A172 (cell line): ENCODE results near the gene FAM168A. TPM values are rescaled to one million over a fixed set of nuclear protein-coding genes. Genes with fewer than 3 reads are reported as not detected.
"Not testable (repeated sequence)": the region's sequence is repeated elsewhere in the genome, so short reads cannot be mapped to it uniquely, and the experiment has no call there.

ENCODE experiments used
- DNase-seq: peaks from one replicate; pipeline ENCODE4 v3.0.0-alpha.2; 2015; ENCODE audit warnings: low spot score
- total RNA-seq: library from RNA; depleted of rRNA; stranded (reverse); fragments of >200 nt; shearing (Covaris generic); gene quantifications from 2 replicates; pipeline ENCODE4 v1.2.3, GENCODE V29; 2014

Gene FAM168A
- total RNA-seq, 1 experiment from 2014 or later = 22.3 TPM

- no peak for DNase-seq
These were observed 78.6 kb downstream of the FAM168A start for GRCh38 chr11:73519266-73519665.

DNA sequence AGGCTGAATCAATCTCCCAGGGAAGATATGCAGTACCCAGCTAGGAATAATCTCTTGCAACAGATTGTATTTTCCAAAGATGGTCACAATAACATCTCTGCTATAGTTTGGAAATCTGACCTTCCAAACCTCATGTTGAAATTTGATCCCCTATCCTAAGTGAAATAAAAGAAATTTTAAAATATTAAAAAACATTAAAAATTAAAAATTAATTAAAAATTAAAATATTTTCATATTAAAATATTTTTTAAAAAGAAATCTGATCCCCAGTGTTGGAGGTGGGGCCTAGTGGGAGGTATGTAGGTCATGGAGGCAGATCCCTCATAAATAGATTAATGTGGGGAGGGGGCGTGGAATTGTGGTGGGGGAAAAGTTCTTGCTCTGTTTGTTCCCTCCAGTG, 79.7 kb downstream of the FAM168A start:
- no peak for DNase-seq

GRCh38 chr11:73516080-73516479, 81.8 kb downstream of the FAM168A start:
- DNase-seq = no peak

DNA sequence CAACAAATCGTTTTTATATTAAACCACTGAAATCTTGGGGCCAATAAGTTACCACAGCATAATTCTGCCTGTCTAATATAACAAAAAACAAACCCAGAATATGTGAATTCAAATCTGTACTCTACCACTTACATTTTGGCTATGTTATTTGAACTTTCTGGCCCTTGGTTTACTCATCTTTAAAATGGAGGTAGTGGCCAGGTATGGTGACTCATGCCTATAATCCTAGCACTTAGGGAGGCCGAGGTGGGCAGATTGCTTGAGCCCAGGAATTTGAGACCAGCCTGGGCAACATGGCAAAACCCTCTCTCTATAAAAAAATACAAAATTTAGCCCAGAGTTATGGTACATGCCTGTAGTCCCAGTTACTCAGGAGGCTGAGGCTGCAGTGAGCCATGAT, 84.2 kb downstream of the FAM168A start:
- DNase-seq = no peak

DNA sequence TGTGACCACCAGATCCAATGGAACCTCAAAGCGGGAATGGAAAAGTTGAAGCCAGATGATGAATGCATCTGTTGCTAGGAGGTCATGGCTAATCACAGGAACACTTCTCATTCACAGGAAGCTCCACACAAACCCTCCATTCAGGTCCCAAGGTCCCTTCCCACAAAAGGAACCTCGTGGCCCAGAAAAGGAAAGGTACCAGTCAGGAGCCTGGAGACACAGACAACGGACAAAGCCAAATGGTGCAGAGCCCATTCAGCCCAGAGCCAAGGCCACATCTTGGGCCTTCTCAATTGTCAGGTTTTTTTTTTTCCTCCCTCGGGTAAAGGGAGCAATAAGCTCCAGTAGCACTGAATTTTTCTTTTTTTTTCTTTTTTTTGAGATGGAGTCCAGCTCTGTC, 87.0 kb downstream of the FAM168A start:
- DNase-seq = no peak

GRCh38 chr11:73510106-73510505, 87.8 kb downstream of the FAM168A start:
- no peak for DNase-seq

DNA sequence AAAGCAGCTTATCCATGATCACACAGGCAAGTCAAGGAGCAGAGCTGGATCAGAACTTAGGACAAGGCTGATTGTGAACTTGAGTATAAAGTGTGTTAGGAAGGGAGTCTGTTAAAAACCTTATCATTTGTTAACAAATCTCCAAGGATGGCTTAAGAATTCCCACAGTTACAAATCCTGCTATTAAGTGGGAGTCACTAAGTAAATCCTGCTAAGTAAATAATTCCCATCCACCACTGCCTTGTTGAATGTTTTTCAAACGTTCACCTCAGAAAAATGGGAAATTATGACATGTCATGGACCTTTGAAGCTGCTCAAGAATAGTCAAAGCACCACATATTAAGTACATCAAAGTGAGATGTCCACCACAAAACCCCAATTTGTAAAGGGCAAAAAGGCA, 88.7 kb downstream of the FAM168A start:
- no peak for DNase-seq

GRCh38 chr11:73508243-73509176, 89.4 kb downstream of the FAM168A start:
- no peak for DNase-seq

- peak; percentile 12 for DNase-seq
These were observed 90.8 kb downstream of the FAM168A start for GRCh38 chr11:73507086-73507485.

DNA sequence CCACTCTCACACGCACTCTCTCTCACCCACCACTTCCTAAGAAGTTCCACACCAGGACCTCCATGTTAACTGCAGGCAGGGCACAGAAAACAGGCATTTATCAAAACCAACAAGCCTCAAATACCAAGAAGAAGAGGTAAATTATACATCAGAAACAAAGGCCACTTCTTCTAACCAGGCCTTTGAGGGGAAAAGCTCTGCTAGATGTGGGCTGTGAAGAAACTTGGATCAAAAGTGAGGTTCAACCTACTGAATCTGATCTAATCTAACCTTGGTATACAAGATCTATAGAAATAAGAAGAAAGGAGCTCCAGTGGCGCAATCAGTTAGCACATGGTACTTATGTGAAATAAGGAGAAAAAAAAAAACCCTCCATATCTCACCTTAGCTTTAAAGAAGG, 91.9 kb downstream of the FAM168A start:
- no peak for DNase-seq

GRCh38 chr11:73498343-73498742, 99.6 kb downstream of the FAM168A start:
- no peak for DNase-seq

DNA sequence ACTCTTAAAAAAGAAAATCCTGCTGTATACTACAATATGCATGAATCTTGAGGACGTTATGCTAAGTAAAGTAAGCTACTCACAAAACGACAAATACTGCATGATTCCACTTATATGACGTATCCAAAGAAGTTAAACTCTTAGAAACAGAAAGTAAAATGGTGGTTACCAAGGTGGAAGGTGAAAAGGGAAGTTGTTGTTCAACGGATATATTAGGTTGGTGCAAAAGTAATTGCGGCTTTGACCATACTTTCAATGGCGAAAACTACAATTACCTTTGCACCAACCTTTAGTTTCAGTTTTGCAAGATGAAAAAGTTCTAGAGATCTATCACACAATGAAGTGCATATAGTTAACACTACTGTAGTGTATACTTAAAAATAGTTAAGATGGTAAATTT, 101.8 kb downstream of the FAM168A start:
- no peak for DNase-seq

GRCh38 chr11:73495731-73496130, 102.2 kb downstream of the FAM168A start:
- DNase-seq = no peak

DNA sequence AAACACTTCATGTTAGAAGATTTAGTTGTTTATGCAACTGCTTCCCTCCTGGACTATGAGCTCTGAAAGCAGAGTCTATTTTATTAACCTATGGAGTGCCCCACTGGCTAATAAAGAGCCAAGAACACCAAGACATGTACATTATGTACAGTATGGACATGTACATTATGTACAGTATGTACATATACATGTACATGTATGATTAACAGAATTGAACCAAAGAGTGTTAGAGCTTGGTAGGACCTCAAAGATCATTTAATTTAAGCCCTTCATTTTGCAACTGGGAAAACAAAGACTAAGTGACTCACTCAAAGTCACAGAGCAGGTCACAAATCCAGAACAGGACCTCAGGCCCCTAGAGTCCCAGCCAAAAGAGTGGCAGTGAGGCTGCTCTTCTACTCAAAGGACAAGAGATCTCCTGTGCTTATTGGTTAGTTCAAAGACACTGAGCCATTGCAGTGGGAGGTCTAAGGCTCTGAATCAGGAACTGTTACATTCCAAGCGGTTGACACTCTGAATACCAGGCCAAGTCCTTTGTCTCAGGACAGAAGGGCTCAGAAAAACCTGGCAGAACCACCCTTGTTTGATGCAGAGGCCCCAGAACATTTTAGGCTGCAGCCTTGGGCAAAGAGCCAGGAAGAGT, 103.8 kb downstream of the FAM168A start:
- DNase-seq = peak; percentile 74

DNA sequence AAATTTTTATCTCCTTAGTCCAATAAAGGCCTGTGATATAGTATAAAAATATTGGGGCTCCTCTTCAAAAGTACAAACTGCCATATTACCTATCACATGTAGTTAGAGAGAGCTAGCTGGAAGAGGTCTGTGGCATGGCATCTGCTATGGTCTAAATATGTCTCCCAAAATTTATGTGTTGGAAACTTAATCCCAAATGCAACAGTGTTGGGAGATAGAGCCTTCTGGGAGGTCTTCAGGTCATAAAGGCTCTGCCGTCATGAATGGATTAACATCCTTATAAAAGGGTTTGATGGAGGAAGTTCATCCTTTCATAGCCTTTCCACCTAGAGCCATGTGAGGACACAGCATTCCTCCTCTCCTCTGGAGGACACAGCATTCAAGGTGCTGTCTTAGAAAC, 116.3 kb downstream of the FAM168A start:
- DNase-seq = no peak

DNA sequence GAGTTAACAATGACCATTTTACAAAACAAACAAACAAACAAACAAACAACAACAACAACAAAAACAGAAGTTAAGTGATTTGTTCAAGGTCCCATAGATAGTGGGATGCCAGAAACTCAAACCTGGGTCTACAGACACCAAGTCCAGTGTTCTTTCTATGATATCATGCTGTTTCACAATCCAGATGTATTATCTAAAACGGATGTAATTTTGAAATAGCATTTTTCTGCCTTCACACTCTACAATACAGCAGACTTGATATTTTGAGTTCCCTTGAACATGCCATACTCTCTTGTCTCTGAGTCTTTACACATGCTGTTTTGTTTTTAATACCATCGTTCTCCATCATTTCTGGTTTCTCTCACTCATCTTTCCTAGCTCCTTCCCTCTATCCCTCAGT, 117.2 kb downstream of the FAM168A start:
- no peak for DNase-seq

- DNase-seq = peak; percentile 68
These were observed 119.1 kb downstream of the FAM168A start for GRCh38 chr11:73478737-73479347.

DNA sequence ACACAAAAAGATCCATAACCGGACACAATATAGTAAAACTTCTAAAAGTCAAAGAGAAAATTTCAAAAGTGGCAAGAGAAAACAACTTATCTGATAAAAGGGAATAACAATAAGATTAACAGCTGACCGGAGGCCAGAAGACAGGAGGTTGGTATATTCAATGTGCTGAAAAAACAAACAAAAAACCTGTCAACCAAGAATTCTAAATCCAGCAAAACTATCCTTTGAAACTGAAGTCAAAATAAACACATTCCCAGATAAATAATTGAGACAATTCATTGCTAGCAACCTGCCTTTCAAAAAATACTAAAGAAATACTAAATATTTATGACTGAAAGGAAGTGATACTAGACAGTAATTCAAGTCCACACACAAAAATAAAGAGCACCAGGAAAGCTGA, 120.4 kb downstream of the FAM168A start:
- DNase-seq = no peak

- no peak for DNase-seq
These were observed 122.3 kb downstream of the FAM168A start for GRCh38 chr11:73475549-73476095.

GRCh38 chr11:73473252-73473651, 124.7 kb downstream of the FAM168A start:
- DNase-seq = no peak

DNA sequence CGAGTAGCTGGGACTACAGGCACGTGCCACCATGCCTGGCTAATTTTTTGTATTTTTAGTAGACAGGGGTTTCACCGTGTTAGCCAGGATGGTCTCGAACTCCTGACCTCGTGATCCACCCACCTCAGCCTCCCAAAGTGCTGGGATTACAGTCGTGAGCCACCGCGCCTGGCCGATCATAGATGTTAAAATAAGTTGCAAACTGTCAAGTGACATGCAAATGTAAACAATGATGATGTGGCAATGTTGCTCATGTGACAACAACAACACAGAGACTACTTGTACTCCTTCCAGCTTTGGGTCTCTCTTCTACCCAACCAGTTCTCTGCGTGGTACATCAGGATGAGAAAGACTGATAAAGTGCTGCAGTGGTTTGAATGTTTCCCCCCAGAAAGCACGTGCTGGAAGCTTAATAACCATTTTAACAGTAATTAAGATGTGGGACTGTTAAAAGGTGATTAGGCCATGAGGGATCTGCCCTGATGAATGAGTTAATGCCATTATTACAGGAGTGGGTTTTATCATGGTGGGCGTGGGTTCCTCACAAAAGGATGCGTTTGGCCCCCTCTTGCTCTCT, 127.8 kb downstream of the FAM168A start:
- DNase-seq = not testable (repeated sequence)

- DNase-seq = no peak
These were observed 128.5 kb downstream of the FAM168A start for GRCh38 chr11:73469401-73469800.
